ENCODE results near the gene FAM174A. TPM values are rescaled to one million over a fixed set of nuclear protein-coding genes. Genes with fewer than 3 reads are reported as not detected.

The FAM174A gene
- total RNA-seq, 2 donors from 2014 or later, result 6.9 to 9.6 TPM

DNA sequence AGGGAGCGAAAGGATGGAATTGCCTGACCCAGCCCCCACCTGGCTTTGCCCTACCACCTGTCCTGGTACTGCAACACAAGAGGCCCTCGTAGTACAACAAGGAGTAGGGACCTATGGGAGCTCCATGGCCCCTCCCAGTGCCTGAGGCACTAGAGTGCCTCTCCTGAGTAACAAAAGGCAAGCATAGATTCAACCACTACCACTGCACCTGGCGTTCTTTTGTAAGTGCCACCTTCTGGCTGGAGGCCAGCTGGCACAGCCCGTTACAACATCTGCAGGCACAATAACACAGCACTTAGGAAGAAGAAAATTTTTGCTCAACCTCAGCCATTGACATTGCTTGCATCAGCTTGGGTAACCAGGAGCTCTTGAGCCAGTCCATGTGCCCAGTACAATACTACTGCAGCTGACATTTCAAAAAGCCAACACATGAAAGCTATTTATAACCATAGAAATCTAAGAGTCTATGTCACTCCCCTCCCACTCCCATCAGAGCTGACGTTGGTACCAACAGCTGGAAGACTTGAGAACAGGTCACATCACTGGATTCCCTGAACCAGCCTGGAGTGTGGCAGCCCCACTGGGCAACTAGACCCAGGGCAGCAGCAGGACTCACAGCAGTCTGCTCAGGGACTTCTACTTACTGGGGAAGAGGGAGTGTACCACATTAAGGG is 17.7 kb upstream of the FAM174A start:
- Mint-ChIP-seq H3K36me3 (ENCODE audit: low read depth) (no peaks in the 10 kb centered on the region), H3K4me1 (peaks cover 13% of the 10 kb centered on the region), H3K4me3 (no peak overlapping the region), H3K9me3 (no peaks in the 10 kb centered on the region), H3K27me3 (ENCODE audit: insufficient read depth) (no peaks in the 10 kb centered on the region), H3K27ac (no peak overlapping the region)
- TF ChIP-seq, protein P1, sequence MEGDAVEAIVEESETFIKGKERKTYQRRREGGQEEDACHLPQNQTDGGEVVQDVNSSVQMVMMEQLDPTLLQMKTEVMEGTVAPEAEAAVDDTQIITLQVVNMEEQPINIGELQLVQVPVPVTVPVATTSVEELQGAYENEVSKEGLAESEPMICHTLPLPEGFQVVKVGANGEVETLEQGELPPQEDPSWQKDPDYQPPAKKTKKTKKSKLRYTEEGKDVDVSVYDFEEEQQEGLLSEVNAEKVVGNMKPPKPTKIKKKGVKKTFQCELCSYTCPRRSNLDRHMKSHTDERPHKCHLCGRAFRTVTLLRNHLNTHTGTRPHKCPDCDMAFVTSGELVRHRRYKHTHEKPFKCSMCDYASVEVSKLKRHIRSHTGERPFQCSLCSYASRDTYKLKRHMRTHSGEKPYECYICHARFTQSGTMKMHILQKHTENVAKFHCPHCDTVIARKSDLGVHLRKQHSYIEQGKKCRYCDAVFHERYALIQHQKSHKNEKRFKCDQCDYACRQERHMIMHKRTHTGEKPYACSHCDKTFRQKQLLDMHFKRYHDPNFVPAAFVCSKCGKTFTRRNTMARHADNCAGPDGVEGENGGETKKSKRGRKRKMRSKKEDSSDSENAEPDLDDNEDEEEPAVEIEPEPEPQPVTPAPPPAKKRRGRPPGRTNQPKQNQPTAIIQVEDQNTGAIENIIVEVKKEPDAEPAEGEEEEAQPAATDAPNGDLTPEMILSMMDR (conservative IDR thresholded peaks at IDR 0.05), result no peak
- H3K27ac ChIP-seq (ENCODE audit: low read depth, low read length), result no peak overlapping the region
- peaks cover 18% of the 10 kb centered on the region for H3K9me3 ChIP-seq (ENCODE audit: control insufficient read depth, low read length)
- peak; percentile 64 for DNase-seq
- H3K36me3 ChIP-seq (ENCODE audit: control insufficient read depth, insufficient read depth, low read length), result no peaks in the 10 kb centered on the region
- no peaks in the 10 kb centered on the region for H3K27me3 ChIP-seq (ENCODE audit: control insufficient read depth, insufficient read depth, low read length, poor library complexity, severe bottlenecking)
- no peak overlapping the region for H3K9ac ChIP-seq (ENCODE audit: extremely low read depth, low read length, poor library complexity, severe bottlenecking)
- no peaks in the 10 kb centered on the region for H3K4me1 ChIP-seq (ENCODE audit: control insufficient read depth, insufficient read depth, low read length)
- no peak overlapping the region for H3K4me3 ChIP-seq (ENCODE audit: low read length)
- WGBS, 2 experiments (ENCODE audit: insufficient coverage in 1 of 2, insufficient read length in 1 of 2), result 86 to 89% methylated on average over 3 to 5 of the region's 5 CpGs

DNA sequence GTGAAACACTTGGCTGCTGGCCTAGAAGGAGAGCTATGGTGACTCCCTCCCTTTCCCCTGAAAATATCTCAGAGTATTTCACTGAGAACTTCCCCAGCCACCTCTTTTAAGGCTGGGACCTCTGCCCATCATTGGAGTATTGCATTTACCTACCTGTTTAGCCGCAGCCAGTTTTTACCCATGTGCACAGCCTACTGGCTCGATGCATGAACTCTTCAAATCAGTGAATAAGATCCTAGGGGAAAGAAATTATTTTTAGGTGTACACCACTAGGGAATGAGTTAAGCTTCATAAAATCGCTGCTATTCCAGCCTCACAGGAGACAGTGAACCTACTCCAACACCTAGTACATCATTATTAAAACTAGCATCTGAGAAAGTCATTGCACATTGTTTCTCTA is 16.8 kb upstream of the FAM174A start:
- no peaks in the 10 kb centered on the region for H3K36me3 Mint-ChIP-seq (ENCODE audit: low read depth)
- 92% methylated on average over 3 of the region's 3 CpGs; no CpG with 5 or more reads in 1 of the 2 experiments for WGBS, 2 experiments (ENCODE audit: insufficient coverage in 1 of 2, insufficient read length in 1 of 2)
- H3K9ac ChIP-seq (ENCODE audit: extremely low read depth, low read length, poor library complexity, severe bottlenecking), result no peak overlapping the region
- no peak overlapping the region for H3K4me3 Mint-ChIP-seq
- no peak overlapping the region for H3K27ac ChIP-seq (ENCODE audit: low read depth, low read length)
- no peaks in the 10 kb centered on the region for H3K27me3 ChIP-seq (ENCODE audit: control insufficient read depth, insufficient read depth, low read length, poor library complexity, severe bottlenecking)
- peaks cover 13% of the 10 kb centered on the region for H3K4me1 Mint-ChIP-seq
- peak; percentile 55 for DNase-seq
- no peaks in the 10 kb centered on the region for H3K4me1 ChIP-seq (ENCODE audit: control insufficient read depth, insufficient read depth, low read length)
- H3K9me3 Mint-ChIP-seq, result no peaks in the 10 kb centered on the region
- no peaks in the 10 kb centered on the region for H3K36me3 ChIP-seq (ENCODE audit: control insufficient read depth, insufficient read depth, low read length)
- H3K4me3 ChIP-seq (ENCODE audit: low read length), result no peak overlapping the region
- no peaks in the 10 kb centered on the region for H3K27me3 Mint-ChIP-seq (ENCODE audit: insufficient read depth)
- peaks cover 18% of the 10 kb centered on the region for H3K9me3 ChIP-seq (ENCODE audit: control insufficient read depth, low read length)
- H3K27ac Mint-ChIP-seq, result no peak overlapping the region
- TF ChIP-seq, protein P1 (conservative IDR thresholded peaks at IDR 0.05), result peak; percentile 57

DNA sequence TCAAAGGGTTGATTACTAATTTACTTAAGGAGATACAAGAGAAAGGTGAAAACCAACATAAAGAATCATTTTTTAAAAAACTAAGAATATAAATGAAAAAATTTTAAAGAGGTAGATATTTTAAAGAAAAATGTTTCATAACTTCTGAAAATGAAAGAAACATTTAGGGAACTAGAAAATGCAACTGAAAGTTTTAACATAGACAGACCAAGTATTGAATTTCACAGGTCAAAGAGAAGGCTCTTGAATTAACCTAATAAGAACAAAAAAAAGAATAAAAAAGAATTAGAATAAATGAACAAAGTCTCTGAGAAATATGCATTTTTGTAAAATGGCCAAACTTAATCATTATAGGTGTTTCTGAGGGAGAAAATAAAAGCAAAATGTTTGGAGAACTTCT is 16.1 kb upstream of the FAM174A start:
- TF ChIP-seq, protein P1 (conservative IDR thresholded peaks at IDR 0.05), result no peak
- Histone ChIP-seq H3K4me1 (ENCODE audit: control insufficient read depth, insufficient read depth, low read length) (no peaks in the 10 kb centered on the region), H3K4me3 (ENCODE audit: low read length) (no peak overlapping the region), H3K27ac (ENCODE audit: low read depth, low read length) (no peak overlapping the region), H3K27me3 (ENCODE audit: control insufficient read depth, insufficient read depth, low read length, poor library complexity, severe bottlenecking) (no peaks in the 10 kb centered on the region), H3K36me3 (ENCODE audit: control insufficient read depth, insufficient read depth, low read length) (no peaks in the 10 kb centered on the region), H3K9ac (ENCODE audit: extremely low read depth, low read length, poor library complexity, severe bottlenecking) (no peak overlapping the region), H3K9me3 (ENCODE audit: control insufficient read depth, low read length) (peaks cover 18% of the 10 kb centered on the region)
- H3K36me3 Mint-ChIP-seq (ENCODE audit: low read depth), result no peaks in the 10 kb centered on the region
- H3K9me3 Mint-ChIP-seq, result no peaks in the 10 kb centered on the region
- H3K4me1 Mint-ChIP-seq, result peaks cover 13% of the 10 kb centered on the region
- no peak overlapping the region for H3K27ac Mint-ChIP-seq
- no peak overlapping the region for H3K4me3 Mint-ChIP-seq
- peaks cover 2% of the 10 kb centered on the region for H3K27me3 Mint-ChIP-seq (ENCODE audit: insufficient read depth)
- no peak for DNase-seq

Data from endodermal cell (in vitro differentiated cells).